ENCODE results near the gene FAM174A. TPM values are rescaled to one million over a fixed set of nuclear protein-coding genes. Genes with fewer than 3 reads are reported as not detected.

FAM174A gene
- total RNA-seq, result 10 to 100 TPM; 28.6 to 29.9 TPM

DNA sequence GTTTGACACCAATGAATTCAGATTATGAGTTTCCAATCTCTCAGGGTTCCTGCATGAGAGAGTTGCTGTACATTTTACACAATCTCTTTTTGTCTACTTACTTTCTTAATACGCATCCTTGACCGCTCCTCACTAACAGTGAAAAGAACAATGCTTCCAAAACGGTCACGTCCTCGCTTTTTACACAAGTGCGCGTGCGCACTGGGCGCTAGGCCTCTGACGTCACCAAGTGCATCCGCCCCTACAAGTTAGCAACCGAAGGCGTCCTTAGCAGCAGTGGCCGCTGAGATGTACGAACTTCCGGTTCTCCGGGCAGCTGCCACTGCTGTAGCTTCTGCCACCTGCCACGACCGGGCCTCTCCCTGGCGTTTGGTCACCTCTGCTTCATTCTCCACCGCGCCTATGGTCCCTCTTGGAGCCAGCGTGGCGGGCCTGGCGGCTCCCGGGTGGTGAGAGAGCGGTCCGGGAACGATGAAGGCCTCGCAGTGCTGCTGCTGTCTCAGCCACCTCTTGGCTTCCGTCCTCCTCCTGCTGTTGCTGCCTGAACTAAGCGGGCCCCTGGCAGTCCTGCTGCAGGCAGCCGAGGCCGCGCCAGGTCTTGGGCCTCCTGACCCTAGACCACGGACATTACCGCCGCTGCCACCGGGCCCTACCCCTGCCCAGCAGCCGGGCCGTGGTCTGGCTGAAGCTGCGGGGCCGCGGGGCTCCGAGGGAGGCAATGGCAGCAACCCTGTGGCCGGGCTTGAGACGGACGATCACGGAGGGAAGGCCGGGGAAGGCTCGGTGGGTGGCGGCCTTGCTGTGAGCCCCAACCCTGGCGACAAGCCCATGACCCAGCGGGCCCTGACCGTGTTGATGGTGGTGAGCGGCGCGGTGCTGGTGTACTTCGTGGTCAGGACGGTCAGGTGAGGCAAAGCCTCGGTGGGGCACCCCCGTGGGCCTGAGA lies at the start of gene FAM174A:
TSS of gene FAM174A (plus strand) at position 315 of the 946 bp plus-strand sequence. CDS start at position 472, 157 bp downstream.

All from melanocyte of skin (primary cell).